Mammary epithelial cell (primary cell): Measurements from ENCODE around the gene HDGFL2.

Source experiments
- EZH2 ChIP-seq: IDR thresholded peaks from 2 replicates; pipeline ENCODE4 v1.6.1; 2012; ENCODE audit warnings: low read length, inconsistent platforms, borderline replicate concordance
- TF ChIP-seq, protein P1 (sequence below), 2 donors: IDR thresholded peaks in 1 of 2; conservative IDR thresholded peaks in 1 of 2; 2 replicates each; pipeline ENCODE4 v1.5.1; 2011 to 2012; ENCODE audit warnings: inconsistent platforms in 2 of 2, low read length in 2 of 2, mild to moderate bottlenecking in 2 of 2, control low read depth in 1 of 2, low read depth in 1 of 2; ENCODE audit not compliant: insufficient read depth in 1 of 2; ENCODE audit errors: extremely low read depth in 1 of 2

DNA sequence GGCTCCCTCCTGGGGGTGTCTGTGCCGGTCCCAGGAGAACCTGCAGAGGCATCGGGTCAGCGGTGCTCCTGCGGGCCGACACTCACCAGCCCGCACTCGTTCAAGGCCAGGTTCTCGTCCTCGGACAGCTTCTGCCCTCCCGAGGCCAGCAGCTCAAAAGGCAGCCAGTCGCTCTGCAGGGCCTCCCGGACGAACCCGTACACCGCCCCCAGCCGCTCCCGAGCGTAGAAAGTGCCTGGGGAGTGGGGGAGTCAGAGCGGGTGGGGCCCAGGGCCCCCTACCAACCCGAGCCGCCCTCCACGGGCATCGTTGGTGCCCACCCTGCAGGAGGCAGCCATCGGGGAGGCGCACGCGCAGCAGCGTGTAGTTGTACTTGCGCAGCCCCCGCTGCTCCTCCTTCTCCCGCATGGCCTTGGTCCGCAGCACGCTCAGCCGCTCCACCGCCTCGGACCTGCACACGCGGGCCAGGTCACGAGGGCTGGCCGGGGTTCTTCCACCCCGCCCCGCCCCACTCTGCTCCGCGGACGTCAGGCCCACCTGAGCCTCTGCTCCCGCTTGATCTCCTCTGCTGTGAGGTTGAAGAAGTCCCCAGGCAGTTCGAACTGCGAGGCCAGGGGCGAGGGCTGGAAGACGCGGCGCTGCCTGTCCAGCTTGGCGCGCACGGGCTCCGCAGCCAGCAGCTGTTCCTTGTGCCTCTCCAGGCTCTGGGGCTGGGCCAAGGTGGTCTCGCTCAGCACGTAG lies 26.0 kb upstream of the HDGFL2 start:
- no peak for TF ChIP-seq EZH2
- TF ChIP-seq, protein P1, sequence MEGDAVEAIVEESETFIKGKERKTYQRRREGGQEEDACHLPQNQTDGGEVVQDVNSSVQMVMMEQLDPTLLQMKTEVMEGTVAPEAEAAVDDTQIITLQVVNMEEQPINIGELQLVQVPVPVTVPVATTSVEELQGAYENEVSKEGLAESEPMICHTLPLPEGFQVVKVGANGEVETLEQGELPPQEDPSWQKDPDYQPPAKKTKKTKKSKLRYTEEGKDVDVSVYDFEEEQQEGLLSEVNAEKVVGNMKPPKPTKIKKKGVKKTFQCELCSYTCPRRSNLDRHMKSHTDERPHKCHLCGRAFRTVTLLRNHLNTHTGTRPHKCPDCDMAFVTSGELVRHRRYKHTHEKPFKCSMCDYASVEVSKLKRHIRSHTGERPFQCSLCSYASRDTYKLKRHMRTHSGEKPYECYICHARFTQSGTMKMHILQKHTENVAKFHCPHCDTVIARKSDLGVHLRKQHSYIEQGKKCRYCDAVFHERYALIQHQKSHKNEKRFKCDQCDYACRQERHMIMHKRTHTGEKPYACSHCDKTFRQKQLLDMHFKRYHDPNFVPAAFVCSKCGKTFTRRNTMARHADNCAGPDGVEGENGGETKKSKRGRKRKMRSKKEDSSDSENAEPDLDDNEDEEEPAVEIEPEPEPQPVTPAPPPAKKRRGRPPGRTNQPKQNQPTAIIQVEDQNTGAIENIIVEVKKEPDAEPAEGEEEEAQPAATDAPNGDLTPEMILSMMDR (conservative IDR thresholded peaks at IDR 0.05 in 1 of 2, IDR thresholded peaks at IDR 0.05 in 1 of 2; ENCODE audit: extremely low read depth in 1 of 2, insufficient read depth in 1 of 2, low read depth in 1 of 2, low read length in 2 of 2), result no peak
